H9 (cell line): ENCODE results near the gene AP3S1. TPM values are rescaled to one million over a fixed set of nuclear protein-coding genes. Genes with fewer than 3 reads are reported as not detected.
A peak's percentile ranks its signal among the peaks of the same experiment; 100 is the strongest.

Experiments
- DNase-seq: peaks from one replicate; pipeline ENCODE4 v3.0.0-alpha.2; 2017
- H2AFZ ChIP-seq: one replicate; pipeline ENCODE4 v1.6.1; 2013; ENCODE audit warnings: mild to moderate bottlenecking, low read length, control low read depth, moderate library complexity
- H2AK5ac ChIP-seq: 2 replicates; pipeline ENCODE4 v1.6.1; 2013; ENCODE audit warnings: low read length, control low read depth, mixed read lengths; ENCODE audit not compliant: insufficient read length
- H2BK120ac ChIP-seq: one replicate; pipeline ENCODE4 v1.6.1; 2013; ENCODE audit warnings: low read depth, mild to moderate bottlenecking, low read length, control low read depth, inconsistent platforms; ENCODE audit not compliant: poor library complexity, severe bottlenecking
- H2BK12ac ChIP-seq: 2 replicates; pipeline ENCODE4 v1.6.1; 2013; ENCODE audit warnings: low read length, control low read depth, mixed read lengths, low read depth; ENCODE audit not compliant: insufficient read length
- H2BK15ac ChIP-seq: 2 replicates; pipeline ENCODE4 v1.6.1; 2013; ENCODE audit warnings: low read depth, low read length, control low read depth
- H2BK20ac ChIP-seq: one replicate; pipeline ENCODE4 v1.6.1; 2013; ENCODE audit warnings: low read depth, mild to moderate bottlenecking, low read length, control low read depth, inconsistent platforms; ENCODE audit not compliant: poor library complexity, severe bottlenecking
- H2BK5ac ChIP-seq: 2 replicates; pipeline ENCODE4 v1.6.1; 2013; ENCODE audit warnings: low read length, control low read depth, mixed read lengths; ENCODE audit not compliant: insufficient read length
- H3K14ac ChIP-seq: 2 replicates; pipeline ENCODE4 v1.6.1; 2013; ENCODE audit warnings: low read length, control low read depth; ENCODE audit not compliant: insufficient read depth
- H3K18ac ChIP-seq: 2 replicates; pipeline ENCODE4 v1.6.1; 2013; ENCODE audit warnings: low read depth, mild to moderate bottlenecking, mixed read lengths, low read length, control low read depth; ENCODE audit not compliant: insufficient read length
- H3K23ac ChIP-seq: 2 replicates; pipeline ENCODE4 v1.6.1; 2013; ENCODE audit warnings: low read length, control low read depth, mixed read lengths, low read depth; ENCODE audit not compliant: insufficient read length
- H3K23me2 ChIP-seq: 2 replicates; pipeline ENCODE4 v1.6.1; 2013; ENCODE audit warnings: low read depth, mild to moderate bottlenecking, mixed read lengths, low read length, control low read depth; ENCODE audit not compliant: insufficient read length, poor library complexity, severe bottlenecking
- H3K27ac ChIP-seq: 2 replicates; pipeline ENCODE4 v1.5.1; 2013; ENCODE audit warnings: low read length, control low read depth, mixed read lengths, low read depth; ENCODE audit not compliant: insufficient read length
- H3K27me3 ChIP-seq: 2 replicates; pipeline ENCODE4 v1.6.1; 2013; ENCODE audit warnings: low read length, control low read depth, inconsistent platforms; ENCODE audit not compliant: insufficient read depth
- H3K4ac ChIP-seq: 2 replicates; pipeline ENCODE4 v1.6.1; 2013; ENCODE audit warnings: low read depth, mild to moderate bottlenecking, control low read depth, inconsistent platforms, low read length, moderate library complexity
- H3K4me1 ChIP-seq: 2 replicates; pipeline ENCODE4 v1.6.1; 2013; ENCODE audit warnings: low read length, control low read depth, inconsistent platforms; ENCODE audit not compliant: insufficient read depth
- H3K4me2 ChIP-seq: 2 replicates; pipeline ENCODE4 v1.6.1; 2013; ENCODE audit warnings: low read length, control low read depth, mixed read lengths; ENCODE audit not compliant: insufficient read length, insufficient read depth
- H3K56ac ChIP-seq: 2 replicates; pipeline ENCODE4 v1.6.1; 2013; ENCODE audit warnings: low read depth, mild to moderate bottlenecking, mixed read lengths, low read length, control low read depth; ENCODE audit not compliant: insufficient read length
- H3K79me1 ChIP-seq: 2 replicates; pipeline ENCODE4 v1.6.1; 2013; ENCODE audit warnings: low read depth, mild to moderate bottlenecking, moderate library complexity, low read length, control low read depth, inconsistent platforms; ENCODE audit not compliant: insufficient read depth, poor library complexity, severe bottlenecking
- H3K79me2 ChIP-seq: 2 replicates; pipeline ENCODE4 v1.6.1; 2013; ENCODE audit warnings: low read length, control low read depth, inconsistent platforms; ENCODE audit not compliant: insufficient read depth
- H3K9ac ChIP-seq: 2 replicates; pipeline ENCODE4 v1.6.1; 2013; ENCODE audit warnings: low read length, control low read depth, mixed read lengths; ENCODE audit not compliant: insufficient read length; ENCODE audit errors: extremely low read depth
- H3K9me3 ChIP-seq: one replicate; pipeline ENCODE4 v1.6.1; 2013; ENCODE audit warnings: low read depth, low read length, inconsistent platforms; ENCODE audit not compliant: control insufficient read depth
- H3T11ph ChIP-seq: one replicate; pipeline ENCODE4 v1.6.1; 2013; ENCODE audit warnings: mild to moderate bottlenecking, low read length, control low read depth, inconsistent platforms
- H4K20me1 ChIP-seq: one replicate; pipeline ENCODE4 v1.6.1; 2013; ENCODE audit not compliant: control insufficient read depth, insufficient read length, insufficient read depth
- H4K5ac ChIP-seq: 2 replicates; pipeline ENCODE4 v1.6.1; 2013; ENCODE audit warnings: low read depth, mild to moderate bottlenecking, mixed read lengths, low read length, control low read depth; ENCODE audit not compliant: insufficient read length
- H4K8ac ChIP-seq: replicated peaks from 2 replicates; pipeline ENCODE4 v1.6.1; 2013; ENCODE audit warnings: low read length, control low read depth, mixed read lengths, low read depth; ENCODE audit not compliant: insufficient read length
- H4K91ac ChIP-seq: 2 replicates; pipeline ENCODE4 v1.6.1; 2013; ENCODE audit warnings: low read depth, mild to moderate bottlenecking, moderate library complexity, mixed read lengths, low read length, control low read depth; ENCODE audit not compliant: insufficient read length
- H3K27ac Mint-ChIP-seq, 3 experiments: 2 replicates in 2 of 3; 3 replicates in 1 of 3; pipeline ENCODE4 v1.8.0; 2020 to 2021; ENCODE audit warnings: mixed read lengths in 3 of 3, mild to moderate bottlenecking in 1 of 3, moderate library complexity in 1 of 3
- H3K27me3 Mint-ChIP-seq: 2 replicates; pipeline ENCODE4 v1.8.0; 2021; ENCODE audit warnings: low read depth, mild to moderate bottlenecking, moderate library complexity, mixed read lengths
- H3K36me3 Mint-ChIP-seq, 3 experiments: 2 replicates in 2 of 3; 3 replicates in 1 of 3; pipeline ENCODE4 v1.8.0; 2020 to 2021; ENCODE audit warnings: low read depth in 3 of 3, mixed read lengths in 3 of 3; ENCODE audit not compliant: insufficient read depth in 1 of 3
- H3K4me1 Mint-ChIP-seq, 2 experiments: 2 replicates each; pipeline ENCODE4 v1.8.0; 2020; ENCODE audit warnings: mixed read lengths in 2 of 2
- H3K4me3 Mint-ChIP-seq, 2 experiments: 2 replicates in 1 of 2; 3 replicates in 1 of 2; pipeline ENCODE4 v1.8.0; 2020 to 2021; ENCODE audit warnings: mild to moderate bottlenecking in 2 of 2, mixed read lengths in 2 of 2, moderate library complexity in 1 of 2
- H3K9me3 Mint-ChIP-seq, 2 experiments: 2 replicates in 1 of 2; 3 replicates in 1 of 2; pipeline ENCODE4 v1.8.0; 2020; ENCODE audit warnings: mild to moderate bottlenecking in 2 of 2, mixed read lengths in 2 of 2, moderate library complexity in 1 of 2
- CTCF ChIP-seq: fragments of 200-600 bp; sonication (generic); conservative IDR thresholded peaks from 3 replicates; pipeline ENCODE4 v1.8.0; 2021; ENCODE audit warnings: antibody characterized with exemption, mild to moderate bottlenecking
- WGBS: extraction: QIAGEN DNeasy Blood & Tissue Kit; methylation state at CpG from one replicate; pipeline ENCODE4 v1.1.7; 2013; ENCODE audit warnings: missing lambda C conversion rate, low lambda C conversion rate, mixed read lengths; ENCODE audit not compliant: insufficient read length; ENCODE audit errors: extremely low coverage; 5-methylcytosine and 5-hydroxymethylcytosine counted together
- total RNA-seq: library from RNA; stranded (reverse); gene quantifications from 2 replicates; pipeline ENCODE4 v1.2.1, GENCODE V29; 2021

Gene AP3S1
- total RNA-seq, 1 experiment from 2014 or later: 78.4 TPM

GRCh38 chr5:115857626-115858349, 16.1 kb downstream of the AP3S1 start:
- H3K4me1 ChIP-seq: no peaks in the 10 kb centered on the region
- DNase-seq: no peak
- no peak overlapping the region for H4K8ac ChIP-seq
- peaks cover 10 to 12% of the 10 kb centered on the region in 2 experiments for H3K9me3 Mint-ChIP-seq
- peaks cover 2% of the 10 kb centered on the region for H3K79me1 ChIP-seq
- no peak overlapping the region for H2BK20ac ChIP-seq
- peaks cover 0 to 24% (median 3%) of the 10 kb centered on the region in 3 experiments; a peak in 6 of 7 replicates for H3K36me3 Mint-ChIP-seq
- no peak overlapping the region for H2BK15ac ChIP-seq
- no peak overlapping the region for H4K5ac ChIP-seq
- H3K9ac ChIP-seq: no peak overlapping the region
- H3K23ac ChIP-seq: no peak overlapping the region
- no peak overlapping the region for H3K4me3 Mint-ChIP-seq
- TF ChIP-seq CTCF: no peak
- H2BK5ac ChIP-seq: no peak overlapping the region
- H2AK5ac ChIP-seq: no peak overlapping the region
- H3K4ac ChIP-seq: no peak overlapping the region
- no peak overlapping the region for H2AFZ ChIP-seq
- H3K27ac ChIP-seq: no peak overlapping the region
- no CpG with 5 or more reads among the region's 2 CpGs for WGBS
- H2BK120ac ChIP-seq: no peak overlapping the region
- no peaks in the 10 kb centered on the region for H3K27me3 ChIP-seq
- no peak overlapping the region for H4K91ac ChIP-seq
- no peak overlapping the region for H3K4me2 ChIP-seq
- no peak overlapping the region for H3T11ph ChIP-seq
- no peaks in the 10 kb centered on the region for H3K27me3 Mint-ChIP-seq
- H3K79me2 ChIP-seq: peaks cover 2% of the 10 kb centered on the region; the same call in 1 of the 2 replicates
- peaks cover 25 to 31% of the 10 kb centered on the region in 2 experiments for H3K4me1 Mint-ChIP-seq
- H3K14ac ChIP-seq: no peak overlapping the region
- no peak overlapping the region for H3K56ac ChIP-seq
- H3K18ac ChIP-seq: no peak overlapping the region
- peak overlapping the region; percentile 41 to 56 (median 42); a peak in 4 of 7 replicates for H3K27ac Mint-ChIP-seq
- H3K23me2 ChIP-seq: no peaks in the 10 kb centered on the region
- no peaks in the 10 kb centered on the region for H3K9me3 ChIP-seq
- H2BK12ac ChIP-seq: no peak overlapping the region
- H4K20me1 ChIP-seq: no peaks in the 10 kb centered on the region
